GM18505 (cell line): Measurements from ENCODE around the gene TGFBR3.
"Not testable (repeated sequence)": the region's sequence is repeated elsewhere in the genome, so short reads cannot be mapped to it uniquely, and the experiment has no call there.

Experiments
- ATAC-seq: cut with Tn5 transposase; IDR thresholded peaks from one replicate; pipeline ENCODE4 v1.9.1; 2021; ENCODE audit not compliant: unreplicated experiment
- POLR2A ChIP-seq: IDR thresholded peaks from 4 replicates; pipeline ENCODE4 v1.6.1; 2011; ENCODE audit warnings: borderline replicate concordance; ENCODE audit not compliant: insufficient read depth, insufficient read length; ENCODE audit errors: extremely low read depth

TGFBR3 gene

GRCh38 chr1:91851130-91852010 lies 34.6 kb downstream of the TGFBR3 start:
- ATAC-seq: no peak
- no peak for TF ChIP-seq POLR2A

DNA sequence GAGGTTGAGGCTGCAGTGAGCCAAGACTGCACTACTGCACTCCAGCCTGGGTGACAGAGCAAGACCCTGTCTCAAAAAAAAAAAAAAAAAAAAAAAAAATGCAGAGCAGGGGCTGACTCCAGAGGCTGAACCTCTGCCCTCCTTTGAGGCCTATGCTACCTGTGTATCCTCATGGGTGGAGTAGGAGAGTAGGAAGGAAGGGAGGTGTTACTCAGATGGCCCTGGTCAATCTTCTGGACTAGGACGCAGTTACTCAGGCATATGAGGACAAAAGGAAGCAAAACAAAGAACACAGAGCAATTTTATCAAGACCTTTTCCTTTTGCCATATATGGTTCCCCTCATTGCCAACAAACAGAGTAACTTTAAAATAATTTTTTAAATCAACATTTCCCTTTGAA lies 35.2 kb downstream of the TGFBR3 start:
- TF ChIP-seq POLR2A: no peak
- ATAC-seq: no peak

DNA sequence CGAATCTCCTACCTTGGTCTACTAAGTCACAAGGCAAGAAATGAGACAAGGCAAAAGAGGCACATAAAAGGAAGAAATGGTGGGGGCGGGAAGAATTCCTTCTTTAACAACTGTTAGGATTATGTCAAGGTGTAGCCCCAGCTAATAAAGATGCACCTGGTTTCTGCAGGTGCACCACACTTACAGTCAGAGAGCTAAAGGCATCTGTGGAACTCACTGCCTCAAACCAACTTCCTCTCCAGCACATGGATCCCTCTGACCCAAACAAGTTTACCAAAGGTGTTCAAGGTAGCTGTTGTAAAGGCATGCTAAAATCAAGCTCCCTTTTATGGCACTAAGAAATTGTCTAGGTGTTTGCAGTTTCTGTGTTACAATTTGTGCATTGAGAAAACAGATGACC lies 38.1 kb downstream of the TGFBR3 start:
- ATAC-seq: no peak
- TF ChIP-seq POLR2A: no peak

DNA sequence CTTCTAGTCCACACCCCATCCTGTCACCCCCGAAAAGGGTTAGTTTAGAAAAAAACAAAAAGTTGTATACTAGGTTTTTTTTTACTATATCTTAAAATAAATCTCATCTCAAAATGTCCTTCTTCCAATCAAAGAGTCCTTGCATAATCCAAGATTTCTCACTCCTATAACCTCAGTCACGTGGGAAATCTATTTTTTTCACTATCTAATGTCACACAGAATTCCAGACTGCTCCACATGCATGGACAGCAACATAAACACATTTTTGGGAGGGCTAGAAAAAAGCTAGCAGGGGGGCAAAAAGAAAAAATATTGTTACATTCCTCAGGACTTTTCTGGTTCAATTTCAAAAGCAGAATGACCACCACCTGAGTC lies 39.3 kb downstream of the TGFBR3 start:
- no peak for TF ChIP-seq POLR2A
- no peak for ATAC-seq

DNA sequence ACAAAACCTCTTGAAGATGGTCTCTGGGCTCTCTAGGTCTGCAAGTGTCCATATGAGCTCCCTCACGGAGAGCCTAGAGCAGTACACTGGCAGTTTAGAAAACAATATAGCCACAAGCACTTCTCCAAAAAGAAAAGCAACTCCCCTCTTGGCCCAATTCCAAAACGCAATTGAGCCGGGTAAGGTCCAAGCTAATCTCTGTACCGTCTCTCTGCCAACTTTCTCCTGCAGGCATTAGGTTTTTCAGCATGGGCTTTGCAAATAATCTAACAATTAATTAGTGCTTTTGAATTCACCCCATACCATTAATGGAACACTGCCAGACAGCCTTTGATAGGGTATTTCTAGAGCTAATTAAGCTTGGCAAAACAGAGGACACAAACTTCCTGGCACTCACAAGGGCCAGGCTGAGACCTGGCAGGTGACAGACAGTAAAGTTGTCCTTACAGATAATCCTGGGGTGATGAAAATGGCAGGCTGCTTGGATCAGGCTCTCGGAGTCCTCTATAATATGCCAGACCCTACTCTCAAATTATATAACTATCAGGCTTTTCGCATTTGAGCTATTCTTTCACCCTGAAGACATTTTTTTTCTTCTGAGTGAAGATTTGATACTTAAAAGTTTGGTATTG lies 39.8 kb downstream of the TGFBR3 start:
- TF ChIP-seq POLR2A: no peak
- ATAC-seq: no peak

DNA sequence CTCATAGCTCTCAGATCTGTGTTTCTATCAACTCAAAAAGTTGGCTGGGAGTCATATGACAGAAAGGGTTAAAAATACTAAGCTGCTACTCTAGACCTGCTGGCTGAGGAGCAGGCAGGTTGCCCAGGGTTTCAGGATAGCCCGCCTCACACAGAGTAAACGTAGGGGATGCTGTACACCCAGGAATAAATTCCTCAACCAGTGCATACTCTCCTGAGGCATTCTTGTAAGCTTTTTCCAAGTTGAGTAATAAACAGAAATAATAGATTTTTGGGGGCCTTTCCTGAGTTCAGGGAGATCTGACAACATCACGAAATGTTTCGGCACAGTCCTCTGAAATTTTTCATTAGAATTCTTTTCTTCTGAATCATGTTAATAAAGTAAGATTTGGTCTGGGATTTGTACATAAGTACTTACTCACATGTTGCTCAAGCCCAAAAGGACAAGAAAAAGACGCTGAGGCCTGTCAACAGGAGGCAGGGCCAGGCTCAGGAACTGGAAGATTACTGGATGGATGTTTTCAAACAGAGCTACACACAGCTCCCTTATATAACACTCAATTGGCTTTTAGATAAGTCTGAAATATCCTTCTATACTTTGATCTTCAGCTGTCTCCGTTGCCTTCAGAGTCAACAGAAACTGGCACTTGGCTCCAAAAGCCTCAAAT lies 41.0 kb downstream of the TGFBR3 start:
- no peak for TF ChIP-seq POLR2A
- ATAC-seq: no peak

DNA sequence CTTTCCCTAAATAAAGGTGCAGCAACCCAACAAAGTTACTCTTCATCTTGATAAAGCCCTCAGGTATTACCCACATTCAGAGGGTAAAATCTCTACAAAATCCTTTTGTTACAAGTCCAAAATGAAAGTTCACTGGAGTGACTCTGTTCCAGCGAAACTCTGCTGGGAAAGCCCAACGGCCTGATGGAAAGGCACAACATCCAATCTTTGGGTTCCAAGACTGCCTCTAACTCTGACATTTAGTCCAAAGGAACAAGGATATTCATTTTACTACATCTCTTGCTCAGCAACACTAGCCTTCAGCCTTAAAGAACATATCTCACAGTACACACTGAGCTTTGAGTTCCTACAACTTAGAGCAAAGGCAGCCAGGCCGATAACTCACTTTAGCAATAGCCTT lies 42.1 kb downstream of the TGFBR3 start:
- no peak for TF ChIP-seq POLR2A
- ATAC-seq: no peak

DNA sequence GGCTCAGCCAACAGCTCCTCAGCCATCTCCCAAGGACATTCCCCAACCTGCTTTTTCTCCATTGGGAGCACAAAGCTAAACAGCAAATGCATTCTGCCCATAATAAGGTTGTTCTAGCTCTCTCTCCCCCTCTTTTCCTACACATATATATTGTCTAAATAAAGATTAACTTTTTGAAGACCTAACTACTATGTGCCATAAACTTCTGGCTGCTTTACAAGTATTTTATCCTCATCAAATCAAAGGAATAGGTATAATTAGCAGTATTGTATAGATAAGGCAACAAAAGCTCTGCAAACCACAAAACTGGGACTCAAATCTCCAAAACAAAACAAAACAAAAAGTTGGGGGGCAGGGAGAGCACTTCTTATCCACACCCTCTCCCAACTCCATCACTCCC lies 43.4 kb downstream of the TGFBR3 start:
- TF ChIP-seq POLR2A: no peak
- ATAC-seq: no peak

GRCh38 chr1:91842056-91842455 lies 43.9 kb downstream of the TGFBR3 start:
- no peak for ATAC-seq
- no peak for TF ChIP-seq POLR2A

GRCh38 chr1:91840276-91840675 lies 45.7 kb downstream of the TGFBR3 start:
- ATAC-seq: not testable (repeated sequence)

DNA sequence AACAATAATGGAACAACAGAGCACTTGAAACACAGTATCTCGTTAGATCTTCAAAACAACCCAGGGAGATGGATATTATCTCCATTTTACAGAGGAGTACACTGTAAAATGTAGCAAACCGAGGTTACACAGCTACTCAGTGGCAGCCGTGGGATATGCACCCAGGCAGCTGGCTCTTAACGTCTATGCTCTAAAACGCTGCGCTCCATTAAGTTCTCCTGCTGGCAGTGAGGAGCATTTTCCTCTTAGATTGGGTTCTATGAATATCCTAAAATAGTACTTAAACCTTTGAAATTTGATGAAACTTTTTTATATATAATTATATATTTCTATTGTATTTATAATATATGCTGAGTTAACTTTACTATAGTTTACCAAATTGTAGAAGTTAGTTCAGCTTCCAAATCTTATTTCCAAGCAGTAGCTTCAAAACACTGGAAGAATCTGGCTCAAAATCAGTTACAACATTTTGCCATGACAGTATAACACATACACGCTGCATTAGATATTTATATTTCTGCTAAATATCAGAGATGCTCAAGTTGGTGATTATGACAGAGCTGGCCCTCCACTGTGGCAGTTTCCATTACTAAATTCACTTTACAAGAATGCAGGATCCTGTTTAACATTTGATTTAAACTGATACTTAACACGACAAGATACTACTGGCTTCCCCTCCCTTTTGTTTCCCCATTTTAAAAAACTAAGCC lies 49.5 kb downstream of the TGFBR3 start:
- TF ChIP-seq POLR2A: no peak
- no peak for ATAC-seq

GRCh38 chr1:91835087-91835521 lies 50.8 kb downstream of the TGFBR3 start:
- no peak for TF ChIP-seq POLR2A
- ATAC-seq: no peak

DNA sequence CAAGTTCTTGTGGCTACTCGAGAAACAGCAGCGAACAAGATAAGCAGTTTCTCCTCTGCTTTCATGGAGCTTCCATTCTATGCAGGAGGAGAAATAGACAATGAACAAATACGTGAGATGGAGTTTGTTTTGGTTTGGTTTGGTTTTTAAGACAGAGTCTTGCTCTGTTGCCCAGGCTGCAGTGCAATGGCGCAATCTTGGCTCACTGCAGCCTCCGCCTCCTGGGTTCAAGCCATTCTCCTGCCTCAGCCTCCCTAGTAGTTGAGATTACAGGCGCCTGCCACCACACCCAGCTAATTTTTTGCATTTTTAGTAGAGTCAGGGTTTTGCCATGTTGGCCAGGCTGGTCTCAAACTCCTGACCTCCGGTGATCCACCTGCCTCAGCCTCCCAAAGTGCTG lies 51.4 kb downstream of the TGFBR3 start:
- ATAC-seq: not testable (repeated sequence)
